ENCODE results near the gene SLC25A13. TPM values are rescaled to one million over a fixed set of nuclear protein-coding genes. Genes with fewer than 3 reads are reported as not detected.

Gene SLC25A13
- total and polyA plus RNA-seq, 2 of the 4 experiments (the other 2 are of a cell fraction) = 7.4 to 11.7 TPM

DNA sequence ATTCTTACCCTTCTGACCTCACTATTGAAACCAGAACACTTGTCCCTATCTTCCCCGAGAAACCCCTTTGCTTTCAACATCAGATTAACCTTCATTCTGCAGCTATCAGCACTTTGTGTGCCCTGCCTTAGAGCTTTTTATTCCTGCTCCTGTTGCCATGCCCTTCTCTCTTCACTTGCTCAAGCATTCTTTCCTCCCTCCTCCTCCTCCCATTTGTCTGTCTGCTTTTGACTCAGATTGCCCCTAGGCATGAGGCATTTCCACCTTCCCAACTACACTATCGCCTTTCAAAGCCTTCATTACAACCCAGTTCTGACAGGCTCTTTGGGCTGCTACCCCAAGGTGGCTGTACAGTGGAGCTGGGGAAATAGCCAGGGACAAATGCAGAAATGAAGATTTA is 143.3 kb downstream of the SLC25A13 start:
- no peak overlapping the region for H3K14ac ChIP-seq (replicated peaks; ENCODE audit: low read depth, low read length)
- H4K5ac ChIP-seq (ENCODE audit: low read depth, low read length) = no peak overlapping the region
- DNase-seq = no peak
- no peak overlapping the region for H2AFZ ChIP-seq (replicated peaks; ENCODE audit: low read length, poor library complexity)
- no peaks in the 10 kb centered on the region for H3K9me3 ChIP-seq (ENCODE audit: control insufficient read depth, insufficient read depth, low read length)
- in situ Hi-C loops (cut with MboI; ENCODE audit: low sequenced_read_pairs) = no loop called here
- no peaks in the 10 kb centered on the region for H3K27me3 ChIP-seq (ENCODE audit: control insufficient read depth, insufficient read depth, low read length)
- intact Hi-C loops (cut with micrococcal nuclease) = loop anchor here (5.0 kb wide), 1 partner anchor 849 kb away; no protein-coding TSS in a partner anchor
- TF ChIP-seq RAD21 (IDR thresholded peaks at IDR 0.05; ENCODE audit: low read length) = no peak
- TF ChIP-seq RFX5 (IDR thresholded peaks at IDR 0.05; ENCODE audit: low read depth, low read length) = no peak
- no peak for TF ChIP-seq FOS (IDR thresholded peaks at IDR 0.05; ENCODE audit: low read depth, low read length)
- TF ChIP-seq MXI1 (IDR thresholded peaks at IDR 0.05; ENCODE audit: borderline replicate concordance, low read depth, low read length) = no peak
- TF ChIP-seq MAZ (IDR thresholded peaks at IDR 0.05; ENCODE audit: borderline replicate concordance, low read depth, low read length) = no peak
- TF ChIP-seq RCOR1 (IDR thresholded peaks at IDR 0.05; ENCODE audit: insufficient replicate concordance, low read length) = no peak
- TF ChIP-seq, protein P1, sequence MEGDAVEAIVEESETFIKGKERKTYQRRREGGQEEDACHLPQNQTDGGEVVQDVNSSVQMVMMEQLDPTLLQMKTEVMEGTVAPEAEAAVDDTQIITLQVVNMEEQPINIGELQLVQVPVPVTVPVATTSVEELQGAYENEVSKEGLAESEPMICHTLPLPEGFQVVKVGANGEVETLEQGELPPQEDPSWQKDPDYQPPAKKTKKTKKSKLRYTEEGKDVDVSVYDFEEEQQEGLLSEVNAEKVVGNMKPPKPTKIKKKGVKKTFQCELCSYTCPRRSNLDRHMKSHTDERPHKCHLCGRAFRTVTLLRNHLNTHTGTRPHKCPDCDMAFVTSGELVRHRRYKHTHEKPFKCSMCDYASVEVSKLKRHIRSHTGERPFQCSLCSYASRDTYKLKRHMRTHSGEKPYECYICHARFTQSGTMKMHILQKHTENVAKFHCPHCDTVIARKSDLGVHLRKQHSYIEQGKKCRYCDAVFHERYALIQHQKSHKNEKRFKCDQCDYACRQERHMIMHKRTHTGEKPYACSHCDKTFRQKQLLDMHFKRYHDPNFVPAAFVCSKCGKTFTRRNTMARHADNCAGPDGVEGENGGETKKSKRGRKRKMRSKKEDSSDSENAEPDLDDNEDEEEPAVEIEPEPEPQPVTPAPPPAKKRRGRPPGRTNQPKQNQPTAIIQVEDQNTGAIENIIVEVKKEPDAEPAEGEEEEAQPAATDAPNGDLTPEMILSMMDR (conservative IDR thresholded peaks at IDR 0.05; ENCODE audit: low read depth, low read length) = no peak
- no peak for TF ChIP-seq SMC3 (IDR thresholded peaks at IDR 0.05; ENCODE audit: low read depth, low read length)
- no peak for TF ChIP-seq CHD1 (IDR thresholded peaks at IDR 0.05; ENCODE audit: low read depth, low read length)
- TF ChIP-seq POLR2A (IDR thresholded peaks at IDR 0.05; ENCODE audit: low read depth, low read length) = no peak
- TF ChIP-seq, protein P2, sequence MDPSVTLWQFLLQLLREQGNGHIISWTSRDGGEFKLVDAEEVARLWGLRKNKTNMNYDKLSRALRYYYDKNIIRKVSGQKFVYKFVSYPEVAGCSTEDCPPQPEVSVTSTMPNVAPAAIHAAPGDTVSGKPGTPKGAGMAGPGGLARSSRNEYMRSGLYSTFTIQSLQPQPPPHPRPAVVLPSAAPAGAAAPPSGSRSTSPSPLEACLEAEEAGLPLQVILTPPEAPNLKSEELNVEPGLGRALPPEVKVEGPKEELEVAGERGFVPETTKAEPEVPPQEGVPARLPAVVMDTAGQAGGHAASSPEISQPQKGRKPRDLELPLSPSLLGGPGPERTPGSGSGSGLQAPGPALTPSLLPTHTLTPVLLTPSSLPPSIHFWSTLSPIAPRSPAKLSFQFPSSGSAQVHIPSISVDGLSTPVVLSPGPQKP (IDR thresholded peaks at IDR 0.05; ENCODE audit: borderline replicate concordance, low read depth, low read length) = no peak
- TF ChIP-seq, protein P3, sequence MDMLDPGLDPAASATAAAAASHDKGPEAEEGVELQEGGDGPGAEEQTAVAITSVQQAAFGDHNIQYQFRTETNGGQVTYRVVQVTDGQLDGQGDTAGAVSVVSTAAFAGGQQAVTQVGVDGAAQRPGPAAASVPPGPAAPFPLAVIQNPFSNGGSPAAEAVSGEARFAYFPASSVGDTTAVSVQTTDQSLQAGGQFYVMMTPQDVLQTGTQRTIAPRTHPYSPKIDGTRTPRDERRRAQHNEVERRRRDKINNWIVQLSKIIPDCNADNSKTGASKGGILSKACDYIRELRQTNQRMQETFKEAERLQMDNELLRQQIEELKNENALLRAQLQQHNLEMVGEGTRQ (IDR thresholded peaks at IDR 0.05; ENCODE audit: low read depth, low read length) = no peak
- no peak for TF ChIP-seq NFE2L2 (IDR thresholded peaks at IDR 0.05; ENCODE audit: low read depth, low read length)
- no peak for TF ChIP-seq CEBPB (IDR thresholded peaks at IDR 0.05; ENCODE audit: low read depth, low read length)
- TF ChIP-seq MAFK (IDR thresholded peaks at IDR 0.05; ENCODE audit: low read depth, low read length) = no peak
- no peak for TF ChIP-seq BHLHE40 (IDR thresholded peaks at IDR 0.05; ENCODE audit: low read depth, low read length)
- H4K8ac ChIP-seq (ENCODE audit: low read depth in 2 of 2, low read length in 2 of 2) = no peak overlapping the region
- no peak overlapping the region for H3K27ac ChIP-seq (ENCODE audit: insufficient read depth, low read length)
- no peaks in the 10 kb centered on the region for H3K4me1 ChIP-seq (ENCODE audit: control insufficient read depth, insufficient read depth, low read length)
- peaks cover 6% of the 10 kb centered on the region for H3K36me3 ChIP-seq (ENCODE audit: control insufficient read depth, insufficient read depth, low read length)
- H3K4ac ChIP-seq (ENCODE audit: low read depth, low read length) = no peak overlapping the region
- H4K91ac ChIP-seq (ENCODE audit: insufficient read depth, low read depth, low read length) = no peak overlapping the region
- WGBS, 2 experiments (ENCODE audit: extremely low coverage in 2 of 2, insufficient read length in 1 of 2) = 71% methylated on average over 1 of the region's 2 CpGs; no CpG with 5 or more reads in 1 of the 2 experiments
- no peak overlapping the region for H2BK15ac ChIP-seq (ENCODE audit: low read depth, low read length)
- H2BK5ac ChIP-seq (ENCODE audit: low read depth, low read length, poor library complexity, severe bottlenecking) = no peak overlapping the region
- H3K9ac ChIP-seq (ENCODE audit: low read depth, low read length) = no peak overlapping the region
- H3K9me1 ChIP-seq (ENCODE audit: insufficient read depth, low read length) = 0 out of 2 replicates have a peak, but pooled peaks cover 2% of the 10 kb centered on the region
- CTCF ChIA-PET = interaction anchor here (0.7 kb wide), 1 partner anchor 117 kb away, joined by 3 read pairs; no protein-coding TSS in a partner anchor
- no peak overlapping the region for H2AK5ac ChIP-seq (ENCODE audit: low read depth, low read length)
- H4K20me1 ChIP-seq (ENCODE audit: insufficient read depth, low read length) = no peaks in the 10 kb centered on the region
- no peak overlapping the region for H3K18ac ChIP-seq (ENCODE audit: low read depth, low read length)
- no TSS peak for BruUV-seq (replicated peaks)
- no peak overlapping the region for H2BK120ac ChIP-seq (ENCODE audit: low read depth, low read length)
- peak; percentile 37; the same call in 1 of the 2 replicates for ATAC-seq (ENCODE audit: low read depth)
- POLR2A ChIA-PET (ENCODE audit: unreplicated experiment) = no interaction called here
- no peak overlapping the region for H3K4me2 ChIP-seq (ENCODE audit: low read depth, low read length)
- no peak overlapping the region for H3K4me3 ChIP-seq (ENCODE audit: insufficient read depth, low read depth, low read length)
- H2AK9ac ChIP-seq (replicated peaks; ENCODE audit: low read depth, low read length, poor library complexity) = no peak overlapping the region
- no peak overlapping the region for H3K56ac ChIP-seq (ENCODE audit: extremely low read depth, insufficient read depth, low read length)
- no peak overlapping the region for H3K23ac ChIP-seq (ENCODE audit: low read depth, low read length)
- H2BK20ac ChIP-seq (ENCODE audit: low read depth, low read length) = no peak overlapping the region
- dilution Hi-C loops (cut with HindIII; ENCODE audit: low sequenced_read_pairs, unreplicated experiment) = no loop called here
- H3K79me1 ChIP-seq (ENCODE audit: low read depth in 1 of 2, low read length in 2 of 2) = no peaks in the 10 kb centered on the region

All from IMR-90 (cell line).